Kidney (tissue), 14 donors: ENCODE measurements around the gene TRERF1. TPM values are rescaled to one million over a fixed set of nuclear protein-coding genes. Genes with fewer than 3 reads are reported as not detected.

Source experiments
- DNase-seq, 5 donors: peaks; one replicate each; pipeline ENCODE4 v3.0.0-alpha.2; 2013 to 2020
- FAIRE-seq: peaks from 2 replicates; lab custom pipeline; 2012; peaks lifted over from hg19 to GRCh38; lab: Jason Lieb, UNC
- H3K27ac ChIP-seq, 2 donors: one replicate each; pipeline ENCODE4 v1.7.0; 2013; ENCODE audit warnings: low read depth in 2 of 2, low read length in 2 of 2, inconsistent platforms in 1 of 2
- H3K27me3 ChIP-seq: one replicate; pipeline ENCODE4 v1.7.1; 2013; ENCODE audit warnings: low read length, inconsistent platforms; ENCODE audit not compliant: control insufficient read depth, insufficient read depth
- H3K36me3 ChIP-seq, 3 donors: one replicate each; pipeline versions ENCODE4 v1.7.0 to v1.7.1; 2013; ENCODE audit warnings: low read length in 3 of 3, control low read depth in 1 of 3, inconsistent platforms in 1 of 3; ENCODE audit not compliant: insufficient read depth in 3 of 3, control insufficient read depth in 2 of 3
- H3K4me1 ChIP-seq, 3 donors: one replicate each; pipeline versions ENCODE4 v1.7.0 to v1.7.1; 2013; ENCODE audit warnings: low read length in 3 of 3, inconsistent platforms in 1 of 3, low read depth in 1 of 3; ENCODE audit not compliant: control insufficient read depth in 2 of 3, insufficient read depth in 2 of 3
- H3K4me3 ChIP-seq, 3 donors: one replicate each; pipeline versions ENCODE4 v1.7.0 to v1.8.1; 2013; ENCODE audit warnings: low read length in 3 of 3, control low read depth in 1 of 3, inconsistent platforms in 1 of 3
- H3K9ac ChIP-seq, 3 donors: one replicate each; pipeline versions ENCODE4 v1.7.0 to v1.7.1; 2013; ENCODE audit warnings: low read length in 3 of 3, control low read depth in 1 of 3, inconsistent platforms in 1 of 3
- H3K9me3 ChIP-seq, 3 donors: one replicate each; pipeline versions ENCODE4 v1.7.0 to v1.7.1; 2013; ENCODE audit warnings: low read length in 3 of 3, control low read depth in 1 of 3, inconsistent platforms in 1 of 3; ENCODE audit not compliant: control insufficient read depth in 2 of 3, insufficient read depth in 1 of 3
- CTCF ChIP-seq: IDR thresholded peaks from 3 replicates; pipeline ENCODE4 v1.5.1; 2012; ENCODE audit warnings: mild to moderate bottlenecking, moderate library complexity, borderline replicate concordance; ENCODE audit not compliant: insufficient read depth; ENCODE audit errors: extremely low read depth
- intact Hi-C: fragments of 100-400 bp; cut with DNase I; formaldehyde crosslinking; loops from one replicate; pipeline ENCODE4 v1.11.1; 2022
- polyA plus RNA-seq: library from polyadenylated mRNA; stranded (reverse); fragments of 350-450 nt; fragmentation: Illumina TruSeq; extraction: RNeasy Lipid Tissue Mini Kit (QIAGEN cat#74804); gene quantifications from one replicate; pipeline ENCODE4 v1.2.3, GENCODE V29; 2014; ENCODE audit warnings: low read depth, low replicate concordance; ENCODE audit not compliant: insufficient read depth
- total RNA-seq: library from RNA; stranded (reverse); fragmentation: NEBNext Ultra II Directional; extraction: Animal tissue kit (Norgen Biotek cat#: 25700); gene quantifications from one replicate; pipeline ENCODE4 v1.2.1, GENCODE V29; 2021
- donor health status: control.
- donor health status: control.
- donor health status: control.
- donor health status: control.
- donor health status: control.
- donor health status: DM: yes; HTN: yes; CAD: no.
- donor health status: Normal renal cell carcinoma (clear cell type).

Gene TRERF1
- total and polyA plus RNA-seq, 2 donors from 2014 or later, result 1.5 to 8.4 TPM

GRCh38 chr6:42411406-42411805 is 40.3 kb downstream of the TRERF1 start:
- TF ChIP-seq CTCF, result no peak
- Histone ChIP-seq H3K27me3 (no peaks in the 10 kb centered on the region), H3K9me3 (no peaks in the 10 kb centered on the region), H3K9ac (no peak overlapping the region), H3K27ac (no peak overlapping the region), H3K36me3 (no peaks in the 10 kb centered on the region), H3K4me3 (no peak overlapping the region), H3K4me1 (no peaks in the 10 kb centered on the region)
- FAIRE-seq (no peak), DNase-seq (no peak)
- intact Hi-C loops, result no loop called here

GRCh38 chr6:42410861-42411260 is 40.9 kb downstream of the TRERF1 start:
- Histone ChIP-seq H3K27ac (no peak overlapping the region), H3K36me3 (no peaks in the 10 kb centered on the region), H3K9ac (no peak overlapping the region), H3K4me3 (no peak overlapping the region), H3K9me3 (no peaks in the 10 kb centered on the region), H3K4me1 (no peaks in the 10 kb centered on the region), H3K27me3 (no peaks in the 10 kb centered on the region)
- DNase-seq (no peak), FAIRE-seq (no peak)
- intact Hi-C loops, result no loop called here
- TF ChIP-seq CTCF, result no peak

GRCh38 chr6:42409581-42409980 is 42.1 kb downstream of the TRERF1 start:
- Histone ChIP-seq H3K4me1 (no peaks in the 10 kb centered on the region), H3K9me3 (no peaks in the 10 kb centered on the region), H3K27me3 (no peaks in the 10 kb centered on the region), H3K36me3 (no peaks in the 10 kb centered on the region), H3K4me3 (no peak overlapping the region), H3K27ac (no peak overlapping the region), H3K9ac (no peak overlapping the region)
- FAIRE-seq (no peak), DNase-seq (no peak)
- intact Hi-C loops, result no loop called here
- TF ChIP-seq CTCF, result no peak

- no peaks in the 10 kb centered on the region for H3K27me3 ChIP-seq
- intact Hi-C loops, result no loop called here
- no peak overlapping the region for H3K4me3 ChIP-seq
- H3K9ac ChIP-seq, result no peak overlapping the region
- H3K36me3 ChIP-seq, result no peaks in the 10 kb centered on the region
- FAIRE-seq (no peak), DNase-seq (no peak)
- no peaks in the 10 kb centered on the region for H3K9me3 ChIP-seq
- no peak for TF ChIP-seq CTCF
- H3K4me1 ChIP-seq, result peaks cover 0 to 2% (median 0%) of the 10 kb centered on the region in 3 donors
- H3K27ac ChIP-seq, result no peak overlapping the region
Observed at GRCh38 chr6:42407379-42407778, 44.3 kb downstream of the TRERF1 start.
